ENCODE measurements around the gene PPP4R3A.
"Not testable (repeated sequence)": the region's sequence is repeated elsewhere in the genome, so short reads cannot be mapped to it uniquely, and the experiment has no call there.

PPP4R3A gene

GRCh38 chr14:91436266-91436665, 73.8 kb downstream of the PPP4R3A start:
- DNase-seq, result not testable (repeated sequence)

GRCh38 chr14:91429385-91429784, 80.7 kb downstream of the PPP4R3A start:
- DNase-seq, result no peak

GRCh38 chr14:91428931-91429330, 81.2 kb downstream of the PPP4R3A start:
- DNase-seq, result not testable (repeated sequence)

GRCh38 chr14:91425531-91425944, 84.6 kb downstream of the PPP4R3A start:
- DNase-seq, result not testable (repeated sequence)

- DNase-seq, result no peak
These were observed 85.1 kb downstream of the PPP4R3A start for GRCh38 chr14:91424813-91425530.

GRCh38 chr14:91420686-91421085, 89.4 kb downstream of the PPP4R3A start:
- DNase-seq, result no peak

GRCh38 chr14:91419451-91419850, 90.7 kb downstream of the PPP4R3A start:
- no peak for DNase-seq

- peak; percentile 81 for DNase-seq
These were observed 91.1 kb downstream of the PPP4R3A start for GRCh38 chr14:91419044-91419397.

- DNase-seq, result peak; percentile 81
These were observed 91.6 kb downstream of the PPP4R3A start for GRCh38 chr14:91418387-91419043.

- peak; percentile 80 for DNase-seq
These were observed 92.1 kb downstream of the PPP4R3A start for GRCh38 chr14:91417983-91418386.

- DNase-seq, result peak; percentile 82
These were observed 92.8 kb downstream of the PPP4R3A start, which contains the start of gene CCDC88C for GRCh38 chr14:91417120-91417982. Gene CCDC88C (minus strand): TSS chr14:91417820. CDS start chr14:91417690, 130 bp downstream.

GRCh38 chr14:91416744-91417119, 93.4 kb downstream of the PPP4R3A start:
- no peak for DNase-seq

GRCh38 chr14:91415794-91416743, 94.0 kb downstream of the PPP4R3A start:
- DNase-seq, result peak; percentile 89

- no peak for DNase-seq
These were observed 95.7 kb downstream of the PPP4R3A start for GRCh38 chr14:91414475-91414833.

- DNase-seq, result peak; percentile 52
These were observed 96.3 kb downstream of the PPP4R3A start for GRCh38 chr14:91413547-91414474.

GRCh38 chr14:91412939-91413338, 97.2 kb downstream of the PPP4R3A start:
- no peak for DNase-seq

- peak; percentile 38 for DNase-seq
These were observed 99.2 kb downstream of the PPP4R3A start for GRCh38 chr14:91410771-91411536.

GRCh38 chr14:91409928-91410718, 100.0 kb downstream of the PPP4R3A start:
- DNase-seq, result peak; percentile 65

GRCh38 chr14:91409240-91409639, 100.9 kb downstream of the PPP4R3A start:
- not testable (repeated sequence) for DNase-seq
